ENCODE measurements around the gene OLIG2. TPM values are rescaled to one million over a fixed set of nuclear protein-coding genes. Genes with fewer than 3 reads are reported as not detected.

Gene OLIG2
- total RNA-seq, 4 donors from 2014 or later: not detected

GRCh38 chr21:33047231-33047630 is 21.5 kb downstream of the OLIG2 start:
- H3K27me3 ChIP-seq: peaks cover 59% of the 10 kb centered on the region

GRCh38 chr21:33051925-33052324 is 26.2 kb downstream of the OLIG2 start:
- no peaks in the 10 kb centered on the region for H3K9me3 ChIP-seq
- no peak overlapping the region for H3K27ac ChIP-seq
- 87% methylated on average over 16 of the region's 16 CpGs for WGBS
- TF ChIP-seq POLR2A (IDR thresholded peaks at IDR 0.05) (no peak), POLR2AphosphoS5 (IDR thresholded peaks at IDR 0.05) (no peak), EP300 (IDR thresholded peaks at IDR 0.05) (no peak), CTCF (IDR thresholded peaks at IDR 0.05) (no peak)
- H3K27me3 ChIP-seq: peaks cover 48% of the 10 kb centered on the region
- H3K36me3 ChIP-seq: no peaks in the 10 kb centered on the region
- H3K4me1 ChIP-seq: no peaks in the 10 kb centered on the region
- DNase-seq (ENCODE audit: low spot score in 2 of 2): no peak
- H3K4me3 ChIP-seq: no peak overlapping the region

More at GRCh38 chr21:33047231-33047630, 21.5 kb downstream of the OLIG2 start:
- Histone ChIP-seq H3K27ac (no peak overlapping the region), H3K4me1 (no peaks in the 10 kb centered on the region), H3K4me3 (no peak overlapping the region), H3K36me3 (no peaks in the 10 kb centered on the region), H3K9me3 (no peaks in the 10 kb centered on the region)
- DNase-seq (ENCODE audit: low spot score in 2 of 2): no peak
- 37% methylated on average over 5 of the region's 5 CpGs for whole genome bisulfite sequencing
- TF ChIP-seq EP300 (IDR thresholded peaks at IDR 0.05) (no peak), POLR2AphosphoS5 (IDR thresholded peaks at IDR 0.05) (no peak), CTCF (IDR thresholded peaks at IDR 0.05) (no peak), POLR2A (IDR thresholded peaks at IDR 0.05) (no peak)

GRCh38 chr21:33053951-33054350 is 28.2 kb downstream of the OLIG2 start:
- Histone ChIP-seq H3K4me3 (no peak overlapping the region), H3K9me3 (no peaks in the 10 kb centered on the region), H3K27me3 (peaks cover 37% of the 10 kb centered on the region), H3K27ac (no peak overlapping the region), H3K4me1 (no peaks in the 10 kb centered on the region), H3K36me3 (no peaks in the 10 kb centered on the region)
- no peak for DNase-seq (ENCODE audit: low spot score in 2 of 2)
- TF ChIP-seq EP300 (IDR thresholded peaks at IDR 0.05): no peak
- TF ChIP-seq POLR2A (IDR thresholded peaks at IDR 0.05): no peak
- TF ChIP-seq POLR2AphosphoS5 (IDR thresholded peaks at IDR 0.05): no peak
- no peak for TF ChIP-seq CTCF (IDR thresholded peaks at IDR 0.05)

- no peaks in the 10 kb centered on the region for H3K36me3 ChIP-seq
- H3K27ac ChIP-seq: no peak overlapping the region
- no peak overlapping the region for H3K4me3 ChIP-seq
- H3K4me1 ChIP-seq: no peaks in the 10 kb centered on the region
- H3K27me3 ChIP-seq: peaks cover 36% of the 10 kb centered on the region
- no peak for TF ChIP-seq EP300 (IDR thresholded peaks at IDR 0.05)
- TF ChIP-seq POLR2AphosphoS5 (IDR thresholded peaks at IDR 0.05): no peak
- no peak for TF ChIP-seq CTCF (IDR thresholded peaks at IDR 0.05)
- no peak for TF ChIP-seq POLR2A (IDR thresholded peaks at IDR 0.05)
- WGBS: 82% methylated on average over 5 of the region's 5 CpGs
- no peaks in the 10 kb centered on the region for H3K9me3 ChIP-seq
- no peak for DNase-seq (ENCODE audit: low spot score in 2 of 2)
Observed at GRCh38 chr21:33055991-33056390, 30.3 kb downstream of the OLIG2 start.

- no peak overlapping the region for H3K4me3 ChIP-seq
- peaks cover 43% of the 10 kb centered on the region for H3K27me3 ChIP-seq
- TF ChIP-seq POLR2A (IDR thresholded peaks at IDR 0.05): no peak
- no peak for TF ChIP-seq POLR2AphosphoS5 (IDR thresholded peaks at IDR 0.05)
- TF ChIP-seq CTCF (IDR thresholded peaks at IDR 0.05): no peak
- TF ChIP-seq EP300 (IDR thresholded peaks at IDR 0.05): no peak
- no peaks in the 10 kb centered on the region for H3K4me1 ChIP-seq
- 81% methylated on average over 11 of the region's 11 CpGs for WGBS
- H3K27ac ChIP-seq: no peak overlapping the region
- DNase-seq (ENCODE audit: low spot score in 2 of 2): no peak
- H3K36me3 ChIP-seq: no peaks in the 10 kb centered on the region
- no peaks in the 10 kb centered on the region for H3K9me3 ChIP-seq
Observed at GRCh38 chr21:33057385-33057940, 31.7 kb downstream of the OLIG2 start.
